Sigmoid colon (tissue), 4 donors: ENCODE results near the gene GDPD3.

Source experiments
- POLR2AphosphoS5 ChIP-seq, 4 donors: sonication (generic); formaldehyde crosslinking; IDR thresholded peaks; one replicate each; pipeline ENCODE4 v1.6.1; 2017; ENCODE audit warnings: antibody characterized with exemption in 4 of 4
- TF ChIP-seq, protein P1 (sequence below), 4 experiments: fragments of 450-650 bp in 3 of 4; fragments of 200-600 bp in 1 of 4; IDR thresholded peaks; one replicate each; pipeline ENCODE4 v1.5.1; 2016 to 2019; ENCODE audit warnings: antibody characterized with exemption in 4 of 4, mild to moderate bottlenecking in 3 of 4, moderate library complexity in 2 of 4

DNA sequence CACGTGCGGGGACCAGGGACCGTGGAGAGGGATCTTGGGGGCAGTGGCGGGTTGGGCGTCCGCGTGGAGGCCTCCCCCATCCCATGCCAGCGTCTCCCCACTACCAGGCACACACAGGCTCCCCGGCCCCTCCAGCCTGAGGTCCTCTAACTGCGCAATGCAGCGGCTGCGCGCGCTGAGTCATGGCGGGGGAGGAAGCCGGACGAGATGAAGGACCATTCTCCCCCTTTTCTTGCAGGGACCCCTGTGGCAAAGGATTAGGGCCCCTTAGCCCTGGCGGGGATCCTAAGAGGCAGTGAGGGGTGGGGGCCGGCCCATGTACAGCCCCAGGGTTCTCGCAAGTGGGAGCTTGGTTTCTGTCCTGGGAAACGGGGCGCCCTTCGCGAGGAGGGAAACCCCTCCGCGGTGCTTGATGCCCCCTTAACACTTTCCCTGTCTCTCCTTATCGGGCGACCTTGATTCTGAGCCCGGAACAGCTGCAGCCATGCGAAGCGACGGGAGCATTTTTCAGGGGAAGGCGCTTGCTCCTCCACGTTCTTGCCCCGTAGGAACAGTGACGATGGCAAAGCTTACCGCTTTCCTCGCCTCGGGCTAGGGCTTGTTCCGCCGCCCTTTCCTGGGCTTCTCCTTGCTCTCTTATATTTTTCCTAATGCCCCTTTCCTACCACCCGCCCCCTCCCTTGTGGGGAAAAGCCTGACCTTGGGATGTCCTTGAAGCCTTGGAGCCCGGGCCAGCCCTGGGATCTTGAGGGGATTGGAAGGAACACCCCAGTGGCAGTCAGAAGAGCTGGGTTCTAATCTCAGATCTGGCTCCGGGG is 47.2 kb downstream of the GDPD3 start:
- TF ChIP-seq POLR2AphosphoS5 (IDR thresholded peaks at IDR 0.05), result no peak
- TF ChIP-seq, protein P1, sequence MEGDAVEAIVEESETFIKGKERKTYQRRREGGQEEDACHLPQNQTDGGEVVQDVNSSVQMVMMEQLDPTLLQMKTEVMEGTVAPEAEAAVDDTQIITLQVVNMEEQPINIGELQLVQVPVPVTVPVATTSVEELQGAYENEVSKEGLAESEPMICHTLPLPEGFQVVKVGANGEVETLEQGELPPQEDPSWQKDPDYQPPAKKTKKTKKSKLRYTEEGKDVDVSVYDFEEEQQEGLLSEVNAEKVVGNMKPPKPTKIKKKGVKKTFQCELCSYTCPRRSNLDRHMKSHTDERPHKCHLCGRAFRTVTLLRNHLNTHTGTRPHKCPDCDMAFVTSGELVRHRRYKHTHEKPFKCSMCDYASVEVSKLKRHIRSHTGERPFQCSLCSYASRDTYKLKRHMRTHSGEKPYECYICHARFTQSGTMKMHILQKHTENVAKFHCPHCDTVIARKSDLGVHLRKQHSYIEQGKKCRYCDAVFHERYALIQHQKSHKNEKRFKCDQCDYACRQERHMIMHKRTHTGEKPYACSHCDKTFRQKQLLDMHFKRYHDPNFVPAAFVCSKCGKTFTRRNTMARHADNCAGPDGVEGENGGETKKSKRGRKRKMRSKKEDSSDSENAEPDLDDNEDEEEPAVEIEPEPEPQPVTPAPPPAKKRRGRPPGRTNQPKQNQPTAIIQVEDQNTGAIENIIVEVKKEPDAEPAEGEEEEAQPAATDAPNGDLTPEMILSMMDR (IDR thresholded peaks at IDR 0.05), result no peak
